Fibroblast of pulmonary artery (primary cell): ENCODE results near the gene SAMSN1.

Experiments used
- DNase-seq: peaks from one replicate; pipeline ENCODE4 v3.0.0-alpha.2; 2010; ENCODE audit warnings: low read depth
- H3K4me3 ChIP-seq: replicated peaks from 2 replicates; pipeline ENCODE4 v1.5.1; 2011; ENCODE audit warnings: low read depth, mild to moderate bottlenecking, control low read depth, low read length, moderate library complexity
- CTCF ChIP-seq: IDR thresholded peaks from 2 replicates; pipeline ENCODE4 v1.5.1; 2011; ENCODE audit warnings: mild to moderate bottlenecking, control low read depth, low read length, inconsistent platforms; ENCODE audit errors: missing control alignments

The SAMSN1 gene

GRCh38 chr21:14454016-14455009 lies 91.8 kb downstream of the SAMSN1 start:
- DNase-seq, result no peak
- no peak overlapping the region for H3K4me3 ChIP-seq
- no peak for TF ChIP-seq CTCF

- no peak overlapping the region for H3K4me3 ChIP-seq
- no peak for DNase-seq
- no peak for TF ChIP-seq CTCF
Observed at GRCh38 chr21:14453339-14454015, 92.6 kb downstream of the SAMSN1 start.

GRCh38 chr21:14452727-14453241 lies 93.3 kb downstream of the SAMSN1 start:
- no peak for DNase-seq
- no peak for TF ChIP-seq CTCF

GRCh38 chr21:14452031-14452726 lies 93.9 kb downstream of the SAMSN1 start:
- no peak overlapping the region for H3K4me3 ChIP-seq
- DNase-seq, result no peak
- no peak for TF ChIP-seq CTCF

More at GRCh38 chr21:14452727-14453241, 93.3 kb downstream of the SAMSN1 start:
- H3K4me3 ChIP-seq, result no peak overlapping the region

- no peak for DNase-seq
- TF ChIP-seq CTCF, result no peak
- H3K4me3 ChIP-seq, result no peak overlapping the region
Observed at GRCh38 chr21:14451546-14451945, 94.6 kb downstream of the SAMSN1 start.

- TF ChIP-seq CTCF, result no peak
- no peak overlapping the region for H3K4me3 ChIP-seq
- DNase-seq, result no peak
Observed at GRCh38 chr21:14448784-14449183, 97.3 kb downstream of the SAMSN1 start.
